Measurements from ENCODE around the gene TPST2. TPM values are rescaled to one million over a fixed set of nuclear protein-coding genes. Genes with fewer than 3 reads are reported as not detected.
"Not testable (repeated sequence)": the region's sequence is repeated elsewhere in the genome, so short reads cannot be mapped to it uniquely, and the experiment has no call there.

The TPST2 gene
- total RNA-seq, 1 experiment from 2014 or later, result 37.1 TPM

DNA sequence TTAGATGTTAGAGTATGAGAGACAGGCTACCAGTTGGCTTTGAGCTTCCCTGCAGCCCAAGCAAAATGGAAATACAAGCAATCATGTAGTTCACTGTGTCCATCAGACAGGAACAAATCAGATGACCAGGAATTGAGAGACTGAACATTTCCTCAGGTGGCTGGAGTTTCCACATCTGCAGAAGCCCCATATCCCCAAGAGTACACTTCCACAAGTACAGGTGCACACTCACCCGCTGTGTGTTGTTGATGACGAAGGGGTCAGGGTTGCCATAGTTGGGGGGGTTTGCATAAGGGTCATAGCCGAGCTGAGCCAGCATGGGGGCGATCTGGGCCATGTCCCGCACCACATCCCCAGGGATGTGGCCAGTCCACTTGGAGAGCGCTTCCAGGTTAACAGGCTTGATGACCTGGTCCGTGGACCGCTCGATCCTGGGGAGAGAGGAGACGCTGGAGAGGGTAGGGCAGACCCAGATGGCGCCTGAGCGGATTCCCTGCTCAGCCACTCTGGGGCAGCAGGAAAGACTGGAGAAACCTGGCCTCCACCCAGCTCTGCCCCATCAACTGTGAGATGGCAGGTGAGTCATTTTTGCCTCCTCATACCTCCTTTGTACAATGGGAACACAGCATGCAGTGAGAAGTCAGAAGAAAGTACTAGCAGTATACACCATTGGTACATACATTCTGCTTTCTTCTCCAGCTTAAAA lies 53.7 kb downstream of the TPST2 start:
- no peak for DNase-seq
- no peaks in the 10 kb centered on the region for H3K9me3 ChIP-seq
- no peaks in the 10 kb centered on the region for H3K27me3 ChIP-seq
- H3K36me3 ChIP-seq, result peaks cover 12% of the 10 kb centered on the region
- no peak overlapping the region for H3K4me3 ChIP-seq

DNA sequence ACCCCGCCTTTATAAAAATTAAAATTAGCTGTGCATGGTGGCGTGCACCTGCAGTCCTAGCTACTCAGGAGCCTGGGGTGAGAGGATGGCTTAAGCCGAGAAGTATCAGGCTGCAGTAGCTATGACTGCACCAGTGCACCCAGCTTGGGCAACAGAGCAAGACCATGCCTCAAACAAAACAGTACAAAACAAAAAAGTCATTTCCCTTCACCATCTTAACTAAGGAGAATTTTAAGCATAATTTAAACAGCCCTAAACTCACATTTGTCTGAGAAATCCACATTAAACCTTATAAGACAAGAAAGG lies 54.4 kb downstream of the TPST2 start:
- DNase-seq, result no peak
- H3K4me3 ChIP-seq, result no peak overlapping the region
- no peaks in the 10 kb centered on the region for H3K27me3 ChIP-seq
- no peaks in the 10 kb centered on the region for H3K9me3 ChIP-seq
- H3K36me3 ChIP-seq, result peaks cover 9% of the 10 kb centered on the region

DNA sequence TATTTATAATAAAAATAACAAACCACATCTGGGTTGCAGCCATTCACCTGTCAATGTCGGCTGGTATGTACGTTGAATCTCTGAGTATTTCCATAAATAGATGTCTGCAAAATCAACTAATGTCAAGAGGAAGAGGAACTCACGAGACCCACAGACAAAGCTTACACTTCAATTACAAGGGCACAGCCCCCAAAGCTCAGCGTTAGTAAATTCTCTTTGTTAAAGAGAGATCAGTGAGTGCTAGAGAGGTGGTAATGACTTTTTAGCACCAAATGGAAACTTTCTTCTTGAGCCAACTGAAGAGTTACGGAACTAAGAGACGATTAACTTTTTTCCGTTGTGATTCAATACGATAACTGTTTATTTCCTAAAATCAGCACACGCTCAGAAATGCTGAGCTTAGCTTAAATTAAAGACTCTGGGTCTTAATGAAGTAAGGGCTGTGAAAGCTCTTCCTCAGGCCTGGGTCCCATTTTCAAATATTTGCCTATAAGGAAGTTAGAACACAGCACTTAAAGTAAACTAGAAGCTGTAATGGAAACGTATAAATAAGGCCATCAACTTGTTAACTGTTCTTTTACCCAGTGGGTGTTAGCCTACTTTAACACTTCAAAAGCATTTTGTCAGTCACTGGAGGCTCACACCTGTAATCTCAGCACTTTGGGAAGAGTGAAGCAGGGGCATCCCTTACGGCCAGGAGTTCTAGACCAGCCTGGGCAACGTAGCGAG lies 54.9 kb downstream of the TPST2 start:
- no peak for DNase-seq
- Histone ChIP-seq H3K4me3 (no peak overlapping the region), H3K9me3 (no peaks in the 10 kb centered on the region), H3K27me3 (no peaks in the 10 kb centered on the region), H3K36me3 (peaks cover 8% of the 10 kb centered on the region)

DNA sequence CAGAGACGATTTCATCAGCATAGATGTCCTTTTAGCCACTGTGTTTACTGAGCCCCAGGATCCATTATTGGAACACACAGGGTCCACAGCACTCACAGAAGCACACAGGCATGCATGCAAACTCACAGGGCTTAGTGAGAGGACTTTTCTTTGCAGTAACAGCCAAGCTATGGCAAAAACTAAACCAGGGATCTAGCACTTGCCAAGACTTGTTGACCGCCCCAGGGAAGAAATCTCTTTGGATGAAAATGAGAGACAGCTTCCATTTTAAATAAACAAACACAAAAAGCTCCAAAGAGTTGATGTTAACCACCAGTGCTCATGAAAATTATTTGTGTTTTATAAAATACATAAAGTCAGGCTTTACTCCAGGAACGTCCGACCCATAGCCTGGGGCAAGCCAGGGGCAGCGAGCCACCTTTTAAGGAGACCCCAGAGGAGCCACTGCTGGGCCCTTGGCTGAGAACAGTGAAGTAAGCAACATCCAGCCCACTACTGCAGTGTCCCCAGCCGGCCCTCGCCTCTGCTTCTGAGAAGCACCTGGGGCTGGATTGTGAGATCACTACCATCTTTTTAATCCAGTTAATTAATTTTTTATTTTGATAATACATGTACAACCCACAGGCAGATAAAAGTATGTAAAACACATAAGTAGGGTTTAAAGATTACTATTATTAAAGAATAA lies 55.6 kb downstream of the TPST2 start:
- Histone ChIP-seq H3K36me3 (peaks cover 8% of the 10 kb centered on the region), H3K4me3 (no peak overlapping the region)

DNA sequence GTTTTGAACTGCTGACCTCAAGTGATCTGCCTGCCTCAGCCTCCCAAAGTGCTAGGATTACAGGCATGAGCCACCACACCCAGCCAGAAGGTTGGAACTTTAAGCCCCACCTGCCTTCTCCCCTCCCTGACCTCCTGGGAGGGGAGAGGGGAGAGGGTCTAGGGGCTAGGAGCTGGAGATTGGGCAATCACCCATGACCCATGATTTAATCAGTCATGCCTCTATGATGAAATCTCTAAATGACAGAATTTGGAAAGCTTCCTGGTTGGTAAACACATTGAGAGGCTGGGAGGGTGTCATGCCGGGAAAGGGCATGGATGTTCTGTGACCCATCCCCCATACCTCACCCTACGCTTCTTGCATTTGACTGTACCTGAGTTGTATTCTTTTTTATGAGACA lies 60.6 kb downstream of the TPST2 start:
- DNase-seq, result no peak
- H3K9me3 ChIP-seq, result no peaks in the 10 kb centered on the region
- no peaks in the 10 kb centered on the region for H3K27me3 ChIP-seq
- H3K4me3 ChIP-seq, result no peak overlapping the region
- H3K36me3 ChIP-seq, result peaks cover 8% of the 10 kb centered on the region

More for the DNA sequence above, 55.6 kb downstream of the TPST2 start:
- Histone ChIP-seq H3K9me3 (no peaks in the 10 kb centered on the region), H3K27me3 (no peaks in the 10 kb centered on the region)
- no peak for DNase-seq

DNA sequence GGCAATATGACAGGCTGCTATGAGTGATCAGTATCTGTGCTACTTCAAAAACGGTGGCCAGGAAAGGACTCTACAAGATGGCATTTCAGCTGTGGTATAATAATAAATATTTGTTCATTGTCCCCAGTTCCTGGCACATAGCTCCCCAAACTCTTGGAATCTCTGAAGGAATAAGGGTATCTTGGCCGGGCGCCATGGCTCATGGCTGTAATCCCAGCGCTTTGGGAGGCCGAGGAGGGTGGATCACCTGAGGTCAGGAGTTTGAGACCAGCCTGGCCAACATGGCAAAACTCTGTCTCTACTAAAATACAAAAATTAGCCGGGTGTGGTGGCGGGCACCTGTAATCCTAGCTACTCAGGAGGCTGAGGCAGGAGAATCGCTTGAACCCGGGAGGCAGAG lies 61.4 kb downstream of the TPST2 start:
- not testable (repeated sequence) for DNase-seq, H3K4me3 ChIP-seq, H3K9me3 ChIP-seq, H3K27me3 ChIP-seq, H3K36me3 ChIP-seq

DNA sequence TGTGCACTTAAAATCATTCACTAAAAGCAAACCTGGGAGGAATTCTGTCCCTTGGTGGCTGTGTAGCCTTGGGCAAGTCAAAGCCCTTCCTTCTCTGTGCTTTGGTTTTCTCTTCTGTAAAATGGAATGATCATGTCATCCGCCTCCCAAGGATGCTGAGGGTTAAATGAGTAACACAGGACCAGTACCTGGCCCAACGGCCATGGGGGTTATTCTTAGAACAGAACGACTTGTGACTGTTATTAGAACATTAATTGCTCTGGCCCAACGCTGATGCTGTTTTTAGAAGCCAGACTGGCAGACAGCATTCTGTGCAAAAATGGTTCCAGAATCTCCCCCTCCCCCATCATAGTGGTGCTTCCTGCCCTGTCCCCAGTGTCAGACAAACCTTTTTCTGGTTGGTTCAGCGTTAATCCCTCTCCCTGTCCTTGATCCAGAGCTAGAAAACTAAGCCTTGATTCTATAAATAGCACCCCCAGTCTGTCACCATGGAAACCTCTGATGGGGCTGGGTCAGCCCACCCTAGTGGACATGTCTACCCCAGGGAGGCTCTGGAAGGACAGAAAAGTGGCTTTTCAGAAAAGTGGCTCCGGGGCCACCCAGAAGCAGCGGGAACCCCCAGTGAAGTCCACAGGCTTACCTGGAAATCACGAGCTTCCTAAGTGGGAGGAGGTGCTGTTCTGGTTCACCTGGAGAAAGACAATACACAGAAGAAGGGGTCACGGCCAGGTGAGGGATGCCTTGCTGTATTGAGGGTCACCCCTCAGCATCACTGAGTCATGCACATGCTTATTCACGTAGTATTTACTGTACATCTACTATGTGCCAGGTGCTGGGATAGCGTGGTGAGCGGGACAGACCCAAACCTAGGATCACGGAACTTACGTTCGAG lies 62.1 kb downstream of the TPST2 start:
- no peak for DNase-seq

DNA sequence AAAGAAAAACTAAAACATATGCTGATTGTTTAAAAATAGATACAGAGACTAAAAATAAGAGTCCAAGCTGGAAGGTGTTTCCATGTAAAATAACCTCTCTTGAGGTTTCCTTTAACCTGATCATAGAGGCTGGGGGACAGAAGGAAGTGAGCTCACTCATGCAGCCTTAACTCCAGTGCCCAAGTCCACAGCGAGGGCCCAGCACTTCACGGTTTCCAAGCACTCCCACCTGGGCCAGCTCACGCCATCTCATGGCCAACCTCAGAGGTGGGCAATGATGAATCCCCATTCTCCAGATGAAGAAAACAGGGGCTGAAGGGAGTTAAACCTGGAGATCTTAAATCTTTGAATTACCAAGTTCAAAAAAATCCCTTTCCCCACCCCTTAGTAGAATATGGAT lies 62.8 kb downstream of the TPST2 start:
- no peaks in the 10 kb centered on the region for H3K9me3 ChIP-seq
- H3K27me3 ChIP-seq, result no peaks in the 10 kb centered on the region
- no peak for DNase-seq
- H3K36me3 ChIP-seq, result peaks cover 7% of the 10 kb centered on the region
- H3K4me3 ChIP-seq, result no peak overlapping the region

More for the DNA sequence above, 62.1 kb downstream of the TPST2 start:
- no peaks in the 10 kb centered on the region for H3K9me3 ChIP-seq
- H3K27me3 ChIP-seq, result no peaks in the 10 kb centered on the region
- H3K4me3 ChIP-seq, result no peak overlapping the region
- H3K36me3 ChIP-seq, result peaks cover 8% of the 10 kb centered on the region

DNA sequence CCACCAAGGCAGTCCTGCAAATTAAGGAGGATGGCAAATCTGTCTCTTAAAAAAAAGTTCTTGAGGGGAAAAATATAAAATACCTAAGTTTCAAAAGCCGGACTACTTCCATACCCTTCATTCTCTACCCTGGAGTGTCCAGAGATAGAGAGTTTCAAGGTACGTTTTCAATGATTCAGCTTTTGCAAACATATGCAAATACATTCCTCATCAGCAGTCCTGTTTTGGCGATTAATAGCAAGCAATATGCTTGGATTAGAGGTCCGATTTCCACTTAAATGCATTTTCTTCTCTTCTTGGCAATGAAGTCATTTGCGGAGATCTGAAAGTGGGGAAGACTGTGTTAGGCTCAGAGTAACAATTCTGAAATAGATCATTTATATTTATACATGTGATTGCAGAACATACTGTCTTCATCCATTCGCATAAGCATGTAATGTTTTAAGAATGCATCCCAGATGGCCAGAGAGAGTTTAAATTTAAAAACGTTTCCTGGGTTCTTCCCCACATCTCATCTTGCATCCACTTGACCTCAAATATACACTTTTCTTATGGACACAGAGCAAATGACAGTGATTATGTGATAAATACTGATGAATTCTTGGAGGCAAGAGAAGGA lies 63.9 kb downstream of the TPST2 start:
- no peak for DNase-seq
- Histone ChIP-seq H3K9me3 (no peaks in the 10 kb centered on the region), H3K27me3 (no peaks in the 10 kb centered on the region), H3K4me3 (no peak overlapping the region), H3K36me3 (no peaks in the 10 kb centered on the region; the same call in none of the 2 replicates)

DNA sequence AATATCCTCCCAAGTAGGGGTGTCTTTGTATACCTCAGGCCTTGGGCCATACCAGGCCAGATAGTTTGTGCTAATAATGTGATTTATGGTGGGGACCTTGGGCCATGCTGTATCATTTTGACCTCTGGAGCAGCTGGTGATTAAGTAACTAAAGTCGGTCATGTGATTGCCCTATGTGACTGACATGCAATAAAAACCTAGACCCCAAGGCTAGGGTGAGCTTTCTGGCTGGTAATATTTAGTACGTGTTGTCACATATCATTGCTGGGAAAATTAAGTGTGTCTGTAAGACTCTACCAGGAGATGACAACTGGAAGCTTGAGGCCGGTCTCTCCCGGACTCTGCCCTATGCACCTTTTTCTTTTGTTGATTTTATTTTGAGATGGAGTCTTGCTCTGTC lies 65.1 kb downstream of the TPST2 start:
- no peak overlapping the region for H3K4me3 ChIP-seq
- no peaks in the 10 kb centered on the region for H3K9me3 ChIP-seq
- no peak for DNase-seq
- no peaks in the 10 kb centered on the region; the same call in none of the 2 replicates for H3K36me3 ChIP-seq
- H3K27me3 ChIP-seq, result no peaks in the 10 kb centered on the region

DNA sequence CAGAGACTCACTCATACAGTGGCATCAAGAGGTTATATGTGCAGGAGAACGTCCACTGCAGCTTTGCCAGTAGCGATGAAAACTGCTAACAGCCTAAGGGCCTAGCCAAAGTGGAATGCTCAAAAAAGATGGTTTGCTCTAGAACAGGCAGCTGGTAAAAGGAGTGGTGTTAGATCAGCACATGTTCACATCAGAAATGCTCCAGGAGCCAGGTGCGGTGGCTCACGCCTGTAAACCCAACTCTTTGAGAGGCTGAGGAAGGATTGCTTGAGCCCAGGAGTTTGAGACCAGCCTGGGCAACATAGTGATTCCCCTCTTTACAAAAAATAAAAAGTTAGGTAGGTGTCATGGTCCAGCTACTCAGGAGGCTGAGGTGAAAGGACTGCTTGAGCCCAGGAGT lies 67.3 kb downstream of the TPST2 start:
- no peak overlapping the region for H3K4me3 ChIP-seq

DNA sequence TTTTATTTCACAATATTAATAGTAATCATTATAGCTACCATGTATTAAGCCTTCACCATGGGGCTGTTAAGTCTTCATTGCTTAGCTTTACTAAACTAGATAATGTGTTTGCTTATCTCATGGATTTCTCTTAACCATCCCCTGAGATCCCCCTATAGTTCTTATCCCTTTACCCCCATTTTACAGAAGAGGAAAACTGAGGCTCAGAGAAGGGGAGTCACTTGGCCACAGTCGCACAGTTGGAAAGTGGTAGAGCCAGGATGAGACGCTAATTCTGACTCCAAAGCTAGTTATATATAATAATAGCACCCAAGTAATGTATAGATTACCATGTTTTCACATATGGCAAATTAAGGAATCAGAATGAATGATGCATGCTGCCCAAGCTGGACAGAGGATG lies 67.9 kb downstream of the TPST2 start:
- Histone ChIP-seq H3K27me3 (no peaks in the 10 kb centered on the region), H3K36me3 (no peaks in the 10 kb centered on the region; the same call in 1 of the 2 replicates), H3K4me3 (no peak overlapping the region), H3K9me3 (no peaks in the 10 kb centered on the region)
- no peak for DNase-seq

More for the DNA sequence above, 67.3 kb downstream of the TPST2 start:
- Histone ChIP-seq H3K36me3 (no peaks in the 10 kb centered on the region; the same call in 1 of the 2 replicates), H3K27me3 (no peaks in the 10 kb centered on the region), H3K9me3 (no peaks in the 10 kb centered on the region)
- DNase-seq, result no peak

DNA sequence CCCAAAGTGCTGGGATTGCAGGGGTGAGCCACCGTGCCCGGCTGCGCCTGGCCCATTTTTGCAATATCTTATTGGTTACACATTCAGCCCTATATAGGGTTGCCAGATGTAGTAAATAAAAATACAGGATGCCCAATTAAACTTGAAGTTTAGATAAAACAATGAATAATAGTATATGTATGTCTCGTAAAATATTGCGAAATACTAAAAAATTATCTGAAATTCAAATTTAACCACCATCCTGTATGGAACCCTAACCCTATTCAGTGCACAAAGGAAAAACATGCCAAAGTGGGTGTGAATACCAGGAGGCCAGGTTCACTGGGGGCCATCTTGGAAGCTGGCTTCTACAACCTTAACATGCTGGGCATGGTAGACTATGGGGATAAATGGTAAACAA lies 72.5 kb downstream of the TPST2 start:
- H3K36me3 ChIP-seq, result no peaks in the 10 kb centered on the region
- no peaks in the 10 kb centered on the region for H3K9me3 ChIP-seq
- H3K4me3 ChIP-seq, result no peak overlapping the region
- no peaks in the 10 kb centered on the region for H3K27me3 ChIP-seq
- DNase-seq, result no peak

DNA sequence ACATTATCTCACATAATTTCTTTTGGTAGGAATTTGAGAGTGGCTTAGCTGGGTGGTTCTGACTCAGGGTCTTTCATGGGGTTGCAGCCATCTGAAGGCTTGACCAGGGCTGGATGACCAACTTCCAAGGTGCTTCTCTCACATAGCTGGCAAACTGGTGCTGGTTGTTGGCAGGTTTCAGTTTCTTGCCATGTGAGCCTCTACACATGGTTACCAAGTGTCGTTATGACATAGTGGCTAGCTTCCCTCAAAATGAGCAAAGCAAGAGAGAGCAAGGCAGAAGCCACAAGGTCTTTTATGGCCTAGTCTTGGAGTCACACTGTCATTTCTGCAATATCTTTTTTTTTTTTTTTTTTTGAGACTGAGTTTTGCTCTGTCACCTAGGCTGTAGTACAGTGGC lies 73.4 kb downstream of the TPST2 start:
- Histone ChIP-seq H3K4me3 (no peak overlapping the region), H3K9me3 (no peaks in the 10 kb centered on the region), H3K36me3 (peaks cover 2% of the 10 kb centered on the region; the same call in 1 of the 2 replicates), H3K27me3 (no peaks in the 10 kb centered on the region)
- no peak for DNase-seq

DNA sequence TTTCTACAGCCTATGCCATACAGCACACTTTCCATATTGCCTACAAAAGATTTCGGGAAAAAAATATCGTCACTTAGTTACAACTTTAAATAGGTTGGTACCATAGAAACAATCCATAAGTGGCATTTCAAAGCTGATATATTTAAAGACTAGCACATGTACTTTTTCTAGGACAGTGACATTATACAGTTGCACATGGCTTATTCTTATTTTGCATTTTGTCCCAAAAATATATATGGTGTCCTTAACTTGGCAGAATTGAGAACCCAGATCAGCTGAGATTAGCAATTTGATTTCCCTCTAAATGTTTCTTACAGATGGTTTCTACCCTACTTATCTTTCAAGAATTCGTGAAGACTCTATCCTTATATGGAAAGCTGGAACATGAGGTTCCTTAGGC lies 74.0 kb downstream of the TPST2 start:
- DNase-seq, result no peak
- H3K27me3 ChIP-seq, result no peaks in the 10 kb centered on the region
- H3K9me3 ChIP-seq, result no peaks in the 10 kb centered on the region
- peaks cover 2% of the 10 kb centered on the region; the same call in 1 of the 2 replicates for H3K36me3 ChIP-seq
- H3K4me3 ChIP-seq, result no peak overlapping the region

DNA sequence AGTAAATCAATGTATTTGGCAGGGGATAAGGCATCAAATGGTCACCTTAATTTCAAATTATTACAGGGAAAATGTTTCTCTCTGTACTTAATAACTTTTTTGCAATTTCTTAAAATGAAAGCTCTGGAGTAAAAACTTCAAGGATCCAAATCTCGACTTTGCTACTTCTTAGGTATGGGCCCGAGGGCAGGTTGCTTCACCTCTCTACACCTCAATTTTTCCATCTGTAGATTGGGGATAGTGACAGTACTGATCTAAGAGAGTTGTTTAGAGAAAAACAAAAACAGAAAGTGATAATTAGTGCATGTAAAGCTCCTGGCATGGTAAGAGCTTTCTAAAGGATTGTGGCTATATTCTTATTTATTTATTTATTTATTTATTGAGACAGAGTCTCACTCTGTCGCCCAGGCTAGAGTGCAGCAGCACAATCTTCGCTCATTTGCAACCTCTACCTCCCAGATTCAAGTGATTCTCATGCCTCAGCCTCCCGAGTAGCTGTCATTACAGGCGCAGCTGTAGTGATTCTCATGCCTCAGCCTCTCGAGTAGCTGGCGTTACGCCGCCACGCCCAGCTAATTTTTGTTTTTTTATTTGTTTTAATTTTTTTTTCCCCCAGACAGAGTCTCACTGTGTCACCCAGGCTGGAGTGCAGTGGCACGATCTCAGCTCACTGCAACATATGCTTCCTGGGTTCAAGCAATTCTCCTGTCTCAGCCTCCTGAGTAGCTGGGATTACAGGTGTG lies 75.3 kb downstream of the TPST2 start:
- DNase-seq, result no peak
- no peak overlapping the region for H3K4me3 ChIP-seq
- peaks cover 14% of the 10 kb centered on the region for H3K36me3 ChIP-seq

More for the DNA sequence above, 75.3 kb downstream of the TPST2 start:
- no peaks in the 10 kb centered on the region for H3K27me3 ChIP-seq
- no peaks in the 10 kb centered on the region for H3K9me3 ChIP-seq

Measured in MG63 (cell line).